ENCODE results near the gene STX16. TPM values are rescaled to one million over a fixed set of nuclear protein-coding genes. Genes with fewer than 3 reads are reported as not detected.
"Not testable (repeated sequence)": the region's sequence is repeated elsewhere in the genome, so short reads cannot be mapped to it uniquely, and the experiment has no call there.

The STX16 gene
- total RNA-seq, 1 experiment from 2014 or later, result 41.9 TPM

GRCh38 chr20:58722877-58723627 is 72.0 kb downstream of the STX16 start:
- TF ChIP-seq REST (IDR thresholded peaks at IDR 0.05; ENCODE audit: insufficient read depth in 1 of 2, low read depth in 2 of 2, low read length in 1 of 2), result no peak
- TF ChIP-seq CTCF (IDR thresholded peaks at IDR 0.05), result no peak
- no peak for TF ChIP-seq TCF7L2 (IDR thresholded peaks at IDR 0.05; ENCODE audit: low read depth, low read length)
- TF ChIP-seq POLR2AphosphoS5 (IDR thresholded peaks at IDR 0.05; ENCODE audit: low read depth, low read length), result no peak
- TF ChIP-seq SIN3A (IDR thresholded peaks at IDR 0.05; ENCODE audit: borderline replicate concordance, insufficient read depth, low read depth, low read length), result no peak
- in situ Hi-C loops (cut with HindIII; ENCODE audit: low pct_unique_long_range_greater_than_20kb, low sequenced_read_pairs) (no loop called here), intact Hi-C loops (cut with micrococcal nuclease; ENCODE audit: unreplicated experiment) (no loop called here)
- DNase-seq (ENCODE audit: low read depth, low spot score), result no peak
- H3K9me3 ChIP-seq (ENCODE audit: control insufficient read depth, insufficient read depth, low read depth, low read length), result no peaks in the 10 kb centered on the region
- no peak overlapping the region for H3K4me3 ChIP-seq (ENCODE audit: low read depth in 2 of 2, low read length in 2 of 2)
- BruUV-seq (replicated peaks), result no TSS peak
- peaks cover 14% of the 10 kb centered on the region for H3K27me3 ChIP-seq (ENCODE audit: control insufficient read depth, insufficient read depth, low read length)
- ATAC-seq, result no peak
- no peaks in the 10 kb centered on the region for H3K4me1 ChIP-seq (ENCODE audit: control insufficient read depth, insufficient read depth, low read length)
- no peaks in the 10 kb centered on the region for H3K36me3 ChIP-seq (ENCODE audit: control insufficient read depth, insufficient read depth, low read length)
- ChIA-PET CTCF (no interaction called here), POLR2A (no interaction called here)
- no peak overlapping the region for H3K27ac ChIP-seq (ENCODE audit: low read length)

GRCh38 chr20:58723628-58723984 is 72.5 kb downstream of the STX16 start:
- no TSS peak for BruUV-seq (replicated peaks)
- in situ Hi-C loops (cut with HindIII; ENCODE audit: low pct_unique_long_range_greater_than_20kb, low sequenced_read_pairs) (no loop called here), intact Hi-C loops (cut with micrococcal nuclease; ENCODE audit: unreplicated experiment) (no loop called here)
- Histone ChIP-seq H3K36me3 (ENCODE audit: control insufficient read depth, insufficient read depth, low read length) (no peaks in the 10 kb centered on the region), H3K9me3 (ENCODE audit: control insufficient read depth, insufficient read depth, low read depth, low read length) (no peaks in the 10 kb centered on the region), H3K4me1 (ENCODE audit: control insufficient read depth, insufficient read depth, low read length) (no peaks in the 10 kb centered on the region), H3K4me3 (ENCODE audit: low read depth in 2 of 2, low read length in 2 of 2) (no peak overlapping the region), H3K27me3 (ENCODE audit: control insufficient read depth, insufficient read depth, low read length) (peaks cover 14% of the 10 kb centered on the region), H3K27ac (ENCODE audit: low read length) (no peak overlapping the region)
- DNase-seq (ENCODE audit: low read depth, low spot score), result no peak
- POLR2A ChIA-PET, result no interaction called here
- CTCF ChIA-PET, result no interaction called here
- TF ChIP-seq CTCF (IDR thresholded peaks at IDR 0.05), result no peak
- no peak for TF ChIP-seq POLR2AphosphoS5 (IDR thresholded peaks at IDR 0.05; ENCODE audit: low read depth, low read length)
- TF ChIP-seq TCF7L2 (IDR thresholded peaks at IDR 0.05; ENCODE audit: low read depth, low read length), result no peak
- no peak for TF ChIP-seq SIN3A (IDR thresholded peaks at IDR 0.05; ENCODE audit: borderline replicate concordance, insufficient read depth, low read depth, low read length)
- TF ChIP-seq REST (IDR thresholded peaks at IDR 0.05; ENCODE audit: insufficient read depth in 1 of 2, low read depth in 2 of 2, low read length in 1 of 2), result no peak
- ATAC-seq, result no peak

GRCh38 chr20:58726156-58726555 is 75.1 kb downstream of the STX16 start:
- H3K4me3 ChIP-seq (ENCODE audit: low read depth in 2 of 2, low read length in 2 of 2); H3K9me3 ChIP-seq (ENCODE audit: control insufficient read depth, insufficient read depth, low read depth, low read length); ATAC-seq; BruUV-seq (replicated peaks); in situ Hi-C loops (cut with HindIII; ENCODE audit: low pct_unique_long_range_greater_than_20kb, low sequenced_read_pairs); POLR2A ChIA-PET; H3K4me1 ChIP-seq (ENCODE audit: control insufficient read depth, insufficient read depth, low read length); DNase-seq (ENCODE audit: low read depth, low spot score); CTCF ChIA-PET; H3K27ac ChIP-seq (ENCODE audit: low read length); H3K36me3 ChIP-seq (ENCODE audit: control insufficient read depth, insufficient read depth, low read length); intact Hi-C loops (cut with micrococcal nuclease; ENCODE audit: unreplicated experiment): not testable (repeated sequence)
- H3K27me3 ChIP-seq (ENCODE audit: control insufficient read depth, insufficient read depth, low read length), result peaks cover 14% of the 10 kb centered on the region
